Measurements from ENCODE around the gene HUS1B.
"Not testable (repeated sequence)": the region's sequence is repeated elsewhere in the genome, so short reads cannot be mapped to it uniquely, and the experiment has no call there.

HUS1B gene

GRCh38 chr6:678520-678919 lies 21.6 kb upstream of the HUS1B start:
- no peak for DNase-seq

DNA sequence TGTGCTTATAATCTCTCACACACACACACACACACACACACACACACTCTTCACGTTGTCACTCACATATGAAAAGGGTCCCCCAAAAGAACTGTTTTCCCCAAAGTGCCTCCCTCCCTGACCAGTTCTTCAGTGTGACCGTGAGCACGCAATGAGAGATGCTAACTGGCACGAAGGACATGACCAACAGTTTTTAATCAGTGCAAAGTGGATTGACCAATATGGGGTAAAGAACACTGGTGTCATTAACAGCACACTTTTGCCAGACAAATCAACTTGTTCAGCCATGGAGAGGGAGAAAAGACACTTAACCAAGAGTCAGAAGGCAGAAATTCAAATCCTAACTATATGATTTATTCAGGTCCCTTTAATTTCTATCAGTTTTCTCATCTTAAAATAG lies 21.0 kb upstream of the HUS1B start:
- DNase-seq, result no peak

- no peak for DNase-seq
Observed at GRCh38 chr6:674956-675355, 18.1 kb upstream of the HUS1B start.

DNA sequence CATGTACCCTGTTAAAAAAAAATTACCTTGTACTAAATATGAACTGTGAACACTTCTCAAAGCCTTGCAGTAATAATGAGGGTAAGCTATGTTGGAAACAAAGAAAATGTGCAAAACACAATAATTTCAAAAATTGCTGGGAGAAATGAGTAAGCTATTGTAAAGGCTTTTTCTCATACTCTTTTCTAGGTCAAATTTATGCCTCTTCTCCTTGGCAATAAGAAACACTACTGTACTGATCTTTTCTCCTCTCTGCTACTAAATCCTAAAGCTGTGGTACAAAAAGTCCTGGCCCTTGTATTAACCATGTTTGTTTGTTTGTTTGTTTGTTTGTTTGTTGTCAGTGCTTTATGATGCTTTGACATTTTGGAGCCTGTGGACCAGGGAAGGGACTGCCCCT lies 17.5 kb upstream of the HUS1B start:
- no peak for DNase-seq

GRCh38 chr6:667253-667927 lies 10.5 kb upstream of the HUS1B start:
- DNase-seq, result no peak

GRCh38 chr6:665403-666267 lies 8.7 kb upstream of the HUS1B start:
- no peak for DNase-seq

GRCh38 chr6:663788-664187 lies 6.9 kb upstream of the HUS1B start:
- not testable (repeated sequence) for DNase-seq

GRCh38 chr6:659716-660581 lies 3.0 kb upstream of the HUS1B start:
- DNase-seq, result no peak

- no peak for DNase-seq
Observed at GRCh38 chr6:658244-658643, 1.3 kb upstream of the HUS1B start.

DNA sequence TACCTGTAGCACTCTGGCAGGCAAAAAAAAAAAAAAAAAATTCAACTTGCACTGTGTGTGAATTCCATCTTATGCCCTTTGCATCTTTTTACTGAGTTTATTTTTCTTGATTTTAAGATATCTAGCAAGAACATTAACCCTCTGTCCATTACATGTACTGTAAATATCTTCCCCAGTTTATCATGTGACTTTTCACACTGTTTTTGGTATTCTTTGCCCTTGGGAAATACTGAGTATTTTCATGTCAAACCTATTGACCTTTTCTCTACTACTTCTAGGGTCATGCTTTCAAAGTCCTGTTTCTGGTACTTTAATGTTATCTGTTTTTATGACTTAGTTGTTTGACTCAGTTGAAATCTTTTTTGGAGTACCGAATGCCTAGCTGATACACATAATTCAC lies 843 bp upstream of the HUS1B start:
- DNase-seq, result no peak

DNA sequence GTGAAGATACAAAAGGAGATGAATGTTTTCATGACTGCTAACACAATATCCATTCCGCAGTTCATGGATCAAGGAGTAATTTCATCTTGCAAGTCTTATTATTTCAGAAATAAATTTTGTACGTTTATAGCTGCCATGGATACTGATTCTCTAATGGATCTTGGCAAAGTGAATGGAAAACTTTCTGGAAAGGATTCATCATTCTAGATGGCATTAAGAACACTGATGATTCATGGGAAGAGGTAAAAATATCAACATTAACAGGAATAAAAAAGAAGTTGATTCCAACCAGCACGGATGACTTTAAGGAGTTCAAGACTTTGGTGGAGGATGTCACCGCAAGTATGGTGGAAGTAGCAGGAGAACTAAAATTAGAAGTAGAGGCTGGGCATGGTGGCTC lies 2.8 kb downstream of the HUS1B start:
- no peak for DNase-seq

DNA sequence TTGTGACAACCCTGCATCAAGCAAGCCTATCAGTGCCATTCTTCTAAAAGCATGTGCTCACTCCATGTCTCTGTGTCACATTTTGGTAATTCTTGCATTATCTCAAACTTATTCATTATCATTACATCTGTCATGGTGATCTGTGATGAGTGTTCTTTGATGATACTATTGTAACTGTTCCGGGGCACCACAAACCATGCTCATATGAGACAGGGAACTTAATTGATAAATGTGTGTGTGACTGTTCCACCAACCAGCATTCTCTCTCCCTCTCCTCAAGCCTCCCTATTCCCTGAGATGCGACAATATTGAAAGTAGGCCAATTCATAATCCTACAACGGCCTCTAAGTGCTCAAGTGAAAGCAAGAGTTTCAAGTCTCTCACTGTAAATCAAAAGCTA lies 4.0 kb downstream of the HUS1B start:
- no peak for DNase-seq

DNA sequence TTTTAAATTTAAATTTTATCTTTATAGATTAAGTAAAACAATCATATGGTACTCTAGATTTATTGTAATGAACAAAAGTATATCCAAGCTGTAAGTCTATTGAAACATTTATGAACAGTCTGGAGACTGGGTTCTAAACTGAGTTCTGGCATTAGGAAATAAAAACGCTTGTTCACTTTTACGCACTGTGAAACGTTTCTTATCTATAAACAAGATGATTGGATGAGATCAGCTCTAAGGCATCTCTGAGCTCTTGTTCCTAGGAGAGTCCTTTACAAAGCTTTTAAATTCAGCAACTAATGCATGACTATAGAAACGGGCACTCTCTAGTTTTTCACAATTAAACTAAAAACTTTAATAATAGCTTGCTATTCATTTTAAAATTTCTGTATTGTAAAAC lies 6.8 kb downstream of the HUS1B start:
- DNase-seq, result no peak

DNA sequence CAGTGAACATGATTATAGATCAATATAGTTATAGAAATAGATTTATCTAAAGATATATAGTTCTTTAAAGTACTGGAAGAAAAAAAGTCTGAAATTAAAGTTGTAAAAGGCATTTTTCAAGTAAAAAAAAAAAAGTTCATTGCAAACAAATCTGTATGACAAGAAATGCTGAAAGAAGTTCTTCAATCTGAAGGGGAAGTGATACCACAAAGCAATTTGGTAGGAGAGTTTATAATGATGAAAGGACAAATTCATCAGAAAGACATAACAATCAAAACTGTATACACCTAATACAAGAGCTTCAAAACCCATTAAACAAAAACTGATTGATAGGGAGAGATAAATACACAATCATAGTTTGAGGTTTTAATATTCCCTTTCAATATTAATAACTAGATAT lies 14.1 kb downstream of the HUS1B start:
- DNase-seq, result no peak

GRCh38 chr6:641225-641985 lies 15.5 kb downstream of the HUS1B start:
- no peak for DNase-seq

DNA sequence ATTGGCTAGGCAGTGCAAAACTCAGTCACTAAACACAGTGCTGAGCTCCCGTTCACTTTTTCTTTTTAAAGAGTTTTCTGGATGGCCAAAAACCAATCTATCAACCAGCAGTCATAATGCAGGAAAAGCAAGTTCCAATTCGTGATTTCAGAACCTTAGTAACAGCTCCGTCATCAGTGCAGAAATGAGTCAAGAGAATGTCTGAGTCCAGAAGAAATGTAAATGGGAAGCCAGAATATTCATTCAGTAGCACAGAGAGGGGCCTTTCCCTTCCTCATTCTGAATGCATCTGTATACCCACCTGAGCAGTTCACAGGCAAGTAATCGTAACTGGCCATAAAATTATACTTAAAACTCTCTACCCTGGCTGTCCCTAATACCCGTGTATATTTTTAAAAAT lies 20.4 kb downstream of the HUS1B start:
- DNase-seq, result no peak

DNA sequence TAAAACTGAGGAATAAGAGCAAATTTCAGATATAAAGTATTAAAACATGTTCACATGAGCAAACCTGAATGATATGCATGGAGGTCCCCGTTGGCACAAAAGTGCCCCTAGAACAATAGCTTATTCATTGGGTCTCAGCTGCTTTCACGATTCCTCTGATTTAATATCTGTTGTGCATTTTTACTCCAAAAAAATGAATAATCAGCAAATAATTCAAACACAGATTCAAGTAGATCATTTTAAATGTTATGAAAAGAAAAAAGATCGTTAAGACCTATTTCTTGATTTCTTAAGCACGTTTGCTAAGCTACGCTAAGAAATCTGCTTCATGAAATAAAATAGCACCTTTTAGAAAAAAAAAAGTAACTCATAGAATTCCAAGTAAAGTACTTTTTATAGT lies 21.7 kb downstream of the HUS1B start:
- DNase-seq, result no peak

DNA sequence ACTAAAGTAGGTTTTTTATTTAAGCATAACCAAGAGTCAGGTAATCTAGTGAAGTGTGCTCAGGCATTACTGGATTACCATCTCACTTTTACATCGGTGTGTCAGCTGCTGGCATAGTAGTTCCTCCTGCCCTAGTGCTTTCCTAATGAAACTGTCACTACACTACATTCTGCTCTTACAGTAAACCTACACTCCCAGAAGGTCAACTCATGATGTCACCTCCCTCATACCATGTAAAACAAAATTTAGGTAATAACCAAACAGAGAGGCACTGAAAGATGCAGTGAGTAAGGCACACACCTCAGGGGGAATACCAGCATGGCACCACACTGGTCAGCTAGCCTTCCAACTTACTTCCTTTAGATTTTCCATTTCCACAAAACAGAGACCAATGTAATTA lies 23.3 kb downstream of the HUS1B start:
- DNase-seq, result no peak

GRCh38 chr6:628766-629165 lies 28.1 kb downstream of the HUS1B start:
- DNase-seq, result peak; percentile 26

DNA sequence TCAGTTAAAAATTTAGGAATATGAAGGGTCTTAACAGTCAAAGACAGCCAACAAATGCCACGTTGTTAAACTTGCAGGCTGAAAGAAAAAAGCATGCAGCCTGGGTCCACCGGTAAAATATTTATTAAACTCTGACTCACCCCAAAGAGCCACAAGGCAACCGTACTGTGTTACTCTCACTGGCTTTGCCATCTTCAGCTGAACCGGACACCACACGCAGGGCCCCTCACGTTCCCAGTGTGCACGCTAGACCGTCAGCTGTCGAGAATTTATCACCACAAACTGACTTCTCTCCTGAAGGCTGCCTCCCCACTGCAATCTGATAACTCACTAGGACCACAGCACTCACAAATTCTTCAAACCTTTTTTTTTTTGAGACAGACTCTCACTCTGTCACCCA lies 30.7 kb downstream of the HUS1B start:
- no peak for DNase-seq

DNA sequence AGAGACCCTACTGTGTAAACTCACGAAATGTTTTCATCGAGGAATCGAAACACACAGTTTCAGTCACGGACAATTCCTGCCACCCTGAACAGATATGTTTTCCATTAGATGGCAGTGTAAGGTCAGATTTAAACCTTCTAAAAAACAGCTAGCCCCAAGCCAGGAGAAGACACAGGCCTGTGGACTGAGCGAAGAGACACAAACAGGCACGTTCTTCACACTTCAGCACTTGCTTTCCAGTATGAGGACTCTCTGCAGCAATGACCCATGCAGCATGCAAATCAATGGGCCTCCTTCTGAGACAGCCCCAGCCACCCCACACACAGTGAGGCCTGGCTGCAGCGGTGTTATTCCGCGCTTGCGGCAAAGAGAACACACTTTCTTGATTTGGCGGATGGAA lies 31.9 kb downstream of the HUS1B start:
- DNase-seq, result no peak

- DNase-seq, result no peak
Observed at GRCh38 chr6:622462-622861, 34.4 kb downstream of the HUS1B start.

GRCh38 chr6:621931-622330 lies 35.0 kb downstream of the HUS1B start:
- no peak for DNase-seq
